ENCODE results near the gene SUPT3H. TPM values are rescaled to one million over a fixed set of nuclear protein-coding genes. Genes with fewer than 3 reads are reported as not detected.

Gene SUPT3H
- total RNA-seq, 1 donor from 2014 or later: 23.2 TPM

DNA sequence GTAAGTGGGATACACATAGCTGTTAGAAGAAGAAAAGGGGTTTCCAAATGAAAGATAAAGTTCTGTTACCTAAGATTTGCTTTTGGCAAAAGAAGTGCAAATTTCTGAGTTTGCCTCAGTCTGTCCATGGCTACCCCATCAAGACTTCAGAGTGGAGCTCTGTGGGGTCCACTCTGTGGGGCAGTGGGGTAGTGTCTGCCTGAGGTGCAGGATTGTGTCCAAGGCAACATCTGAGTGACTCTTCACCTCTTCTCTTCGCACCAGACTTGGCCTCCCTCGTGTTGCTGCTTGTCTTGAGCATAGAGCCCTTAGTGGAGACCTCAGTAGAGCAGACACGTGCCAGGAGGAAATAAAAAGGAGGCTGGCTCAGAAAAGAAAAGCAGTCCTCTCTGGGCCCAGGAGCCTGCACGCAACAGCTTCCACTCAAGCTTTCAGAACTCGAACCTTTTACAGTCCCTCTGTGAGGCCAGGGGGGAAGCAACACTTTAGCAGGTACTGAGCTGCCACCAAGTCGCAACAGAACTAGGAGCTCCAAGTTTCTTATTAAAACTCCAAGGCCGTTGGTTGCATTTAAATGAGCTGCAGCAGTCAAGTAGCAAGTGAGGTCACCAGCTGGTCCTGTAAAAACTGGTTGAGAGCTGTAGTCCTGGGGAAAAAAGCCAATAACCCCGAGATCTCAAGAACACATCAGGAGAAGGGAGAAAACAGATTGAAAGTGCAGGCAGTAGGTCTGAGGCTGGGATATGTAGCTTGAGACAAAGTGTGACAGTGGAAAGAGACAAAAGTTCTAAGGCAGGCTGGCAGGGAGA is 576.7 kb downstream of the SUPT3H start:
- TF ChIP-seq, protein P1, sequence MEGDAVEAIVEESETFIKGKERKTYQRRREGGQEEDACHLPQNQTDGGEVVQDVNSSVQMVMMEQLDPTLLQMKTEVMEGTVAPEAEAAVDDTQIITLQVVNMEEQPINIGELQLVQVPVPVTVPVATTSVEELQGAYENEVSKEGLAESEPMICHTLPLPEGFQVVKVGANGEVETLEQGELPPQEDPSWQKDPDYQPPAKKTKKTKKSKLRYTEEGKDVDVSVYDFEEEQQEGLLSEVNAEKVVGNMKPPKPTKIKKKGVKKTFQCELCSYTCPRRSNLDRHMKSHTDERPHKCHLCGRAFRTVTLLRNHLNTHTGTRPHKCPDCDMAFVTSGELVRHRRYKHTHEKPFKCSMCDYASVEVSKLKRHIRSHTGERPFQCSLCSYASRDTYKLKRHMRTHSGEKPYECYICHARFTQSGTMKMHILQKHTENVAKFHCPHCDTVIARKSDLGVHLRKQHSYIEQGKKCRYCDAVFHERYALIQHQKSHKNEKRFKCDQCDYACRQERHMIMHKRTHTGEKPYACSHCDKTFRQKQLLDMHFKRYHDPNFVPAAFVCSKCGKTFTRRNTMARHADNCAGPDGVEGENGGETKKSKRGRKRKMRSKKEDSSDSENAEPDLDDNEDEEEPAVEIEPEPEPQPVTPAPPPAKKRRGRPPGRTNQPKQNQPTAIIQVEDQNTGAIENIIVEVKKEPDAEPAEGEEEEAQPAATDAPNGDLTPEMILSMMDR (IDR thresholded peaks at IDR 0.05; ENCODE audit: unreplicated experiment): no peak
- peaks cover 2% of the 10 kb centered on the region for H3K9me3 Mint-ChIP-seq
- no peak for DNase-seq (ENCODE audit: low spot score in 2 of 2, unreplicated experiment in 2 of 2)
- H3K4me3 Mint-ChIP-seq: no peak overlapping the region
- H3K36me3 Mint-ChIP-seq: no peaks in the 10 kb centered on the region
- no peak overlapping the region for H3K27ac Mint-ChIP-seq
- H3K27me3 Mint-ChIP-seq (ENCODE audit: low read depth): no peaks in the 10 kb centered on the region
- peaks cover 20% of the 10 kb centered on the region for H3K4me1 Mint-ChIP-seq

DNA sequence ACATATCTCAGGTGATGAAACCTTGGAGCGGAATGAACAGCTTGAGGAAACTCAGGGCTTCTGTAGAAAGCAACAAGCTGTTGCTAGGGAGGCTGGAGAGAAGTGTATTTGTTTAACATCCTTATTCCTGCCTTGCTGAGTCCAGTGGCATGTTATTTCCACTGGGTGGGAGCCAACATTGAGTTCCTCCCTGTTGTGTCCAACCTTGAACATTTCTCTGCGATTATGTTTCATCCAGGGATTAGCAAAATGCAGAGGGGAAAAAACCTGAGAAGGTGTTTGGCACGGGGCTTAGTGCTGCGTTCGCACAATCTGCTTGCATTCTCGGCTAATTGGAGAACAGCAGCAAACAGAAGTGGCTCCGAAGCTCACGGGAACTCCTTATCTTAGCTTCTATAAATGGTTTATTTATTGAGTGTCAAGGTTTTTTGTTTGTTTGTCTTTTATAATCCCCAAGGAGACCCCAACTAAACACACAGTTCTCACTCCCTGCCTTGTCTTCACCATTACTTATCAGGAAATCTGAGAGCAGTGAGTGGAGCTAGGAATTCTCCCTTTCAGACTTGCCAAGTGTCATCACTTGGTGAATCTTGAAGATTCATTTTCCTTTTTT is 577.5 kb downstream of the SUPT3H start:
- peak overlapping the region; percentile 68 for H3K27ac Mint-ChIP-seq
- H3K4me1 Mint-ChIP-seq: peaks cover 14% of the 10 kb centered on the region
- peaks cover 5% of the 10 kb centered on the region for H3K9me3 Mint-ChIP-seq
- DNase-seq (ENCODE audit: low spot score in 2 of 2, unreplicated experiment in 2 of 2): no peak
- H3K4me3 Mint-ChIP-seq: no peak overlapping the region
- TF ChIP-seq, protein P1 (IDR thresholded peaks at IDR 0.05; ENCODE audit: unreplicated experiment): no peak
- no peaks in the 10 kb centered on the region for H3K36me3 Mint-ChIP-seq
- H3K27me3 Mint-ChIP-seq (ENCODE audit: low read depth): no peaks in the 10 kb centered on the region

DNA sequence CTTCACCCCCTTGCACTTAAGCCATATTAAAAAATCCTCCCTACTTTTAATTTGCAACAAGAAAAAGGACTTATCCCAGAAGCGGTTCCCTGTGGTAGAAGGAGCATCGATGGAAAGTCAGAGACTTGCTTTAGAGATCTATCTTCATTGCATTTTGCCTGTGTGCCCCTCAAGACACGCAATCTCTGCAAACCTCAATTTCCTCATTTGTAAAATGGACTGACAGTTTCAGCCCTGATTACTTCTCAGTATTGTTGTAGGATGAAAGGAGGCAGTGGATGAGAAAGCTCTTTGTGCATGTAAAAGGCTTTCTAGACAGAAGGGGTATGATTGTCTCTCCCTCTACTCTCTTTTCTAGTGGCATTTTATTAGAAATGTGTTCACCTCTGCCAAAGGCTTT is 580.0 kb downstream of the SUPT3H start:
- Mint-ChIP-seq H3K27me3 (ENCODE audit: low read depth) (no peaks in the 10 kb centered on the region), H3K36me3 (no peaks in the 10 kb centered on the region), H3K4me1 (peaks cover 9% of the 10 kb centered on the region), H3K27ac (no peak overlapping the region), H3K4me3 (no peak overlapping the region), H3K9me3 (peaks cover 5% of the 10 kb centered on the region)
- DNase-seq (ENCODE audit: low spot score in 2 of 2, unreplicated experiment in 2 of 2): no peak
- TF ChIP-seq, protein P1 (IDR thresholded peaks at IDR 0.05; ENCODE audit: unreplicated experiment): no peak

DNA sequence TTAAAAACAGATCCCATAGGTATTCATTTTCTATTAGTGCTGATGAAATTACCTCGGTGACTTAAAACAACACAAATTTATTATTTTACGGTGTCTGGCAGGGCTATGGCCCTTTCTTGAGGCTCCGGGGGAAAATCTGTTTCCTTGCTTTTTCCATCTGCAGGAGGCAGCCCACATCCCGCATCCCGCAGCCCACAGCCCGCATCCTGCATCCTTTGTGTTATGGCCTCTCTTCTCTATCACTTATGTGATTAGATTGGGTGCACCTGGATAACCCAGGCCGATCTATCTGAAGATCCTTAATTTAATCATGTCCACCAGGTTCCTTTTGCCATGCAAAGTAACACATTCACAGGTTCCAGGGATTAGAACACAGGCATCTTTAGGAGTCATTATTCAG is 582.4 kb downstream of the SUPT3H start:
- Mint-ChIP-seq H3K36me3 (no peaks in the 10 kb centered on the region), H3K4me3 (no peak overlapping the region)

DNA sequence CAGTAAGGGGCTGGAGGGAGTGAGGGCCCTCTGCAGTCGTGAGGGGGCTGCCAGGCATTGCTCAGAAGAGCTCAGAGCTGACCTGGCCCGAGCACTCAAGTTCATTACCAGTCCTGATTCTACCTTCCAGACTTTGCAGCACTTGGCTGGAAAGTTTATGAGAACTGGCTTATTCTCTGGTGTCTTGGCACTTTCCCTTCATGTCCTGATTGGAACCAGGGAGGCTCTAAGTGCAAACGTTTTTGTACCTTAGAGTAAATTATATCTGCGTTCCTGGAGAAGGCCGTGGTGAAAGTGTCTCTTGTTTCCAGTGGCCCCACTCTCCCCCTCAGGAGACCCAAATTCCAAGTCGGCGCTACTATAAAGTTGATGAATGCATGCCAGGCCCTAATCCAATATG is 587.9 kb downstream of the SUPT3H start:
- H3K27ac Mint-ChIP-seq: no peak overlapping the region
- TF ChIP-seq, protein P1 (IDR thresholded peaks at IDR 0.05; ENCODE audit: unreplicated experiment): no peak
- DNase-seq (ENCODE audit: low spot score in 2 of 2, unreplicated experiment in 2 of 2): no peak
- peaks cover 5% of the 10 kb centered on the region for H3K9me3 Mint-ChIP-seq
- no peaks in the 10 kb centered on the region for H3K36me3 Mint-ChIP-seq
- peaks cover 2% of the 10 kb centered on the region for H3K27me3 Mint-ChIP-seq (ENCODE audit: low read depth)
- no peaks in the 10 kb centered on the region for H3K4me1 Mint-ChIP-seq
- no peak overlapping the region for H3K4me3 Mint-ChIP-seq

More for the DNA sequence above, 582.4 kb downstream of the SUPT3H start:
- peaks cover 5% of the 10 kb centered on the region for H3K9me3 Mint-ChIP-seq
- TF ChIP-seq, protein P1 (IDR thresholded peaks at IDR 0.05; ENCODE audit: unreplicated experiment): no peak
- peaks cover 4% of the 10 kb centered on the region for H3K4me1 Mint-ChIP-seq
- no peak overlapping the region for H3K27ac Mint-ChIP-seq
- DNase-seq (ENCODE audit: low spot score in 2 of 2, unreplicated experiment in 2 of 2): no peak
- H3K27me3 Mint-ChIP-seq (ENCODE audit: low read depth): no peaks in the 10 kb centered on the region
